NCI-H748 treated with DMSO at 0.1 percent for 48 hours (cell line): ENCODE measurements around the gene CETN2.
"Not testable (repeated sequence)": the region's sequence is repeated elsewhere in the genome, so short reads cannot be mapped to it uniquely, and the experiment has no call there.

Source experiments
- DNase-seq: peaks from one replicate; lab custom pipeline; 2025; lab: John Stamatoyannopoulos, UW

CETN2 gene

DNA sequence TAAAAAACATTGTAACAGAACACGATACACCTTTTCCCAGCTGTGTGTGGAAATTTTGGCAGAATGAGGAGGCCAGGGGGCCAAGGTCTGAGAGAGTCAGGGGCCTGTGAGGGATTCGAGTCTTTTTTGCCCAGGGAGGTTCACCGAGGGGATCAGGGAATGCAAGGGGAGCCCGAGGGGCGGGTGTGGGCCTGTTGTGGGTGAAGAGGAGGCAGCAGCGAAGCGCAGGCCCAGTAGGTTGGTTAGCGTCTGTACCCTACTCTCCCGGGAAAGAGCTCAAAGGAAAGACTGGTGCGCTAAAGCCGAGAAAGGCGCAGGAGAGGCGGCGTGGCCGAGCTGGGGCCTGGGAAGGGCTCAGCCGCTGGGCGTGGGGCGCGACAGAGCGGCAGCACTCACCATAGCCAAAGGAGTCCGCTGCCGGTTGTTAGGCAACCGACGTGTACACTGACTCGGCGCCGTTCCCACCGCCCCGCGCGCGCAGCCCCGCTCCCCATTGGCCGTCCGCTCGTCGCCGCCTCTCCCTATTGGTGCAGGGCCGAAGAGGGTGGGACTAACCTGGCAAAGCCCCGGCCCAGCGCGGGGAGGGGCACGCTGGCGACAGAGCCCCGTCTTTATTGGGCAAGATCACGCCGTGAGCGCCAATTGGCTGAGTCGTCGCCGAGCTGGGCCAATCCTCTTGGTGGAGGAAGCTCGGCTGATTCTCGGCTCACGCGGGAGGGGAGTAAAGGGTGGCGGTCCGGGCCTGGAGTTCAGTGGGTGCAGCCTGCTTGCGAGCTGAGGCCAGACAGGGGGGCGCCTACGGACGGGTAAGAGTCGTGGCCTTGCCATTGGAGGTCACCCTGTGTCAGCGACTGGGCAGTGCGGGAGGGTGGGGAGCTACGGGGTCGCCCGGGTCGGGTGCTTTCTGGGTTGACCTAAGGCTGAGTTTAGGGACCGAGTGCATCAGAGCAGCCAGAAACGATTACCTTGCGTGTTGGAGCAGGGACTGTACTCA, at the start of gene CETN2, which contains the start of gene NSDHL:
CETN2 (minus strand) TSS at position 446 of the 994 bp plus-strand sequence; CDS start at position 399, 47 bp downstream.
NSDHL (plus strand) TSS at position 752 of the 994 bp plus-strand sequence. CDS start 15,262 bp downstream, outside the sequence.
- DNase-seq: peak; percentile 90

DNA sequence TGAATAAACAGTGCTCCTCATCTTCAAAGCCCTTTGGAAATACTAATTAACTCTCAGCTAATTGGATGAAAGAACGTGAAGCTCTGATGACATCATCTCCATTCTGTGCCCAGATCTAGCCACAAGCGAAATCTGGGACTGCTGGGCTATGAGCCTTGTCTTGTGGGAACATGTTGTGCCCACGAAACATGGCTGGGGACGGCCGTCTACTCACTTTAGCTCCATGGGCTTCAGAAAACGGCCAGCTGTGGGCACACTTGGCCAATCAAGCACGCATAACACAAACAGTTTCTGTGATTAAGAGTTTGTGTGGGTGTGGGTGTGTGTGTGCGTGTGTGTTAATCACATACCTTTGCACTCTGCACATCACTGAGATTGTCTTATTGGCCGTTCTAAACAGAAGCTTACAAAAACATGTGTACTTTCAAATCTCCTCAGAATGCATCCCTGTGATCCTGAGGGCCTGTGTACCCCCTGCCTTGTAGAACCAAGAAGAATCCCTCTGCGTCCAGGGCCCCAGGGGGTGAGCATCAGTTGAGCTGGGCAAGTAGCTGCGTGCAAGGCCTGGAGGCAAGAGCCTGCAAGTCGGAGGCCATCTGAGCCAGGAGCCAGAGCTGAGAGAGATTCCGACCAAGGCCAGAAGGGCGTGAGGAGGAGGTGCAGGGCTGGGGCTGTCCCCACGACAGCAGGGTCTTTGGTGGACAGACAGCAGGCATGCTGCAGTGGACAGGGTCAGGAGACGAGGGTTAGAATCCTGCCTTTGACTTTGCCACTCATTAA, 48.6 kb upstream of the CETN2 start:
- DNase-seq: no peak

DNA sequence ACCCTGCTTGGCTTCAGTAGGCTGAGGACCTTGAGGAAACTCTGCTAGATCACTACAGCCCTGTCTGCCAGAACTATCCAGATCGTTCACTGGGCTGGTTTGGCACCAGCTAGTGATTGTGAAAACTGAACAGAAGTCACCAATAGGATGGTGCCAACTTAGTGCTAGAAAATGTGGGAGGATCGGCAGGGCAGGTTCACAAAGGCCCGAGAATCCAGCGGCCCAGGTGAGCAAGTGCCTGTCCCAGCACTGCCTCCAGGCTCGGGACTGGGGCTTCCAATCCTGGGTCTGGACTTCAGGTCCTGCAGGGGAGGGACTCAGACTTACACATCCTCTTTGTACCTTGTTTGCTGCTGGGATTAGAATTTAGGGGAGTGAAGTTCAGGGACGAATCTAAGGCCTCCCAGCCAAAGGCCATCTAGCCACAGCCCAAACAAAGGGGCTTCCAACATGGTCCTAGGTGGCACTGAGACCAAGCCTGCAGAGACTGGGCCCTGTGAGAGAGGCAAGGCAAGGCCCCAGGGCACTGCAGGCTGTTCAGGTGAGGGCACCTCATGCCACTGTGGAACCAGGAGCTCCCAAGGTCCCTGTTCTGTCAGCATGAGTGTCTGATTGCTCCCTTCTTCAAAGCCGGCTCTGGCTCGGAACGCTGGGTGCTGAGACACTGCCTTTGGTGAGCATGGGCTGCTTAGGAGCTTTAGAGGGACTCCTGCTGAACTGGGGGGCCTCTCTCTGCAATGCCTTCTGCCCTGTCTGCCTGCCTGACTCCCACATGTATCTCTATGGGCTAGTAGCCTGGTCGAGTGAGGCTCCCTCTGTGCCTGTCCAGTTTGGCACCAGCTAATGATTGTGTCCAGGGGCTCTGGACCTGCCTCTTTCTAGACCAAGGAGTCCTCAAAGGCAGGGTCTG, 46.6 kb upstream of the CETN2 start:
- DNase-seq: no peak

DNA sequence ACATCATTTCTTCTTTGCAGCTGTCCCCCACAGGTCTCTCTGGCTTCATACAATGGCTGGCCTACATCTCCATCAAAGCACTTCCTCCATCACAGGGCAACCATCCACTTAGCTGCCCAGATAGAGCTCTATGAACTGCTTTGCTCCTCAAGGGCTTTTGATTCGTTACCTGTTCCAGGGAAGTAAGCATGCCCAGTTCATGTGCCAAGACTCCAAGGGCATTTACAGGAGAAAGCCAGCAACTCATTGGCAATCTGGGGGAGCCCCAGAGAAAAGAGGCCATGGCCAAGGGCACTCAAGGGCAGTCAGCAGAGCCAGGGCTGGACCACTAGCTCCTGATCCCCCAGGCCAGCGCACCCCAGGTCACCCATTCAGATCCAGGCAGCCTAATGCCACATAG, 42.8 kb upstream of the CETN2 start:
- no peak for DNase-seq

DNA sequence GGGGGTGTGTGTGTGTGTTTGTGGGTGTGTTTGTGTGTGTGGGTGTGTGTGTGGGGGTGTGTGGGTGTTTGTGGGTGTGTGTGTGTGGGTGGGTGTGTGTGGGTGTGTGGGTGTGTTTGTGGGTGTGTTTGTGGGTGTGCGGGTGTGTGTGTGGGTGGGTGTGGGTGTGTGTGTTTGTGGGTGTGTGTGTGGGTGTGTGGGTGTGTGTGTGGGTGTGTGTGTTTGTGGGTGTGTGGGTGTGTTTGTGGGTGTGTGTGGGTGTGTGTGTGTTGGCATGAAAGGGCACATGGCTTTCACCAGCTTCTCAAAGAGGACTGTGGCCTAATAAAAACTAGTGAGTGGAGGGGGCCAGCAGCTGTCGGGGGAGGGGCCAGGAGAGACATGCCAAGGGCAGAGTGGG, 42.0 kb upstream of the CETN2 start:
- DNase-seq: no peak

DNA sequence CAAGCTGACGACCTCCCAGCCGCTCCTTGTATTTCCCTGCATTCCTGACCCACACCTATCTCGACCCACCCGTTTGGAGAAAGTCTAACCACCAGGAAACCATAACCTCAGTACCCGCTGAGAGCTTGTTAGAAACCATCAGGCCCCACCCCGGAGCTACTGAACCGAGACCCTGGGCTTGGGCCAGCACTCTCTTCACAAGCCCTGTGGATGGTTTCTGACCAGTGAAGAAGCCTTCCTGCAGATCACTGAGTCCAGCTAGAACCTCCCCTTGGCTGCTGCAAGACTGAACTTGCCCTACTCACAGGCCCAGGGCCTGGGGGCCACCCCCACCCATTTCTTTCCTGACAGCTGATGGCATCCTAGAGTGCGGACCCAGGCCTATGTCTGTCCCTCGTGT, 40.7 kb upstream of the CETN2 start:
- DNase-seq: no peak

DNA sequence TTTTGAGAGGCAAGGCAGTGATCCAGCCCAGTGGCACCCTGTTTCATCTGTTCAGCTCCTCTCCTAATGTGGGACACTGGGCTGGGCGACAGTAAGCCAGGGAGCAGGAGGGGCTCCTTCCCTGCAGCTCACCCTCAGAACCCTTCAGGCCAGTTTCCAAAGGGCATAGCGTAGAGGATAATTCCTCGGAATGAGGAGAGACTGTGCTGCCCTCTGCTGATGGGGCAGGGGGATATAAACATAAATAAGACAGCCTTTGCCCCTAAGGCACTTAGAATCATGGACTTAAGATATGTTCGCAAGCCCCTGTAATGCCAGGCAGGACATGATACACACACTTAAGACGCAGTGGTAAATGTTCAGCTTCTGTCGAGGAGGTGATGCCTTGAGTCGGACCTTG, 39.4 kb upstream of the CETN2 start:
- no peak for DNase-seq

DNA sequence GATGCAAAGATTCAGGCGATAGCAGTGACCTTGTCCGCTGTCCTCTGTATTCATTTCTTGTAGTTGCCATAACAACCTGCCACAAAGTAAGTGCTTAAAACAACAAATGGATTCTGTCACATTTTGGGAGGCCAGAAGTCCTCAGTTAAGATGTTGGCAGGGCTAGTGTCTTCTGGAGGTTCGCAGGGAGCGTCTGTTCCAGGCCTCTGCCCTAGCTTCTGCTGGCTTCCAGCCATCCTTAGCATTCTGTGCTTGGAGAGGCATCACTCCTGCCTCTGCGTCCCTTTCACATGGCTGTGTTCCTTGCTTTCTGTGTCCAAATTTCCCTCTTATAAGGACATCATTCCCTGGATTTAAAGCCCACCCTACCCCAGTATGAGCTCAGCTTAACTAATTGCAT, 35.8 kb upstream of the CETN2 start:
- no peak for DNase-seq

DNA sequence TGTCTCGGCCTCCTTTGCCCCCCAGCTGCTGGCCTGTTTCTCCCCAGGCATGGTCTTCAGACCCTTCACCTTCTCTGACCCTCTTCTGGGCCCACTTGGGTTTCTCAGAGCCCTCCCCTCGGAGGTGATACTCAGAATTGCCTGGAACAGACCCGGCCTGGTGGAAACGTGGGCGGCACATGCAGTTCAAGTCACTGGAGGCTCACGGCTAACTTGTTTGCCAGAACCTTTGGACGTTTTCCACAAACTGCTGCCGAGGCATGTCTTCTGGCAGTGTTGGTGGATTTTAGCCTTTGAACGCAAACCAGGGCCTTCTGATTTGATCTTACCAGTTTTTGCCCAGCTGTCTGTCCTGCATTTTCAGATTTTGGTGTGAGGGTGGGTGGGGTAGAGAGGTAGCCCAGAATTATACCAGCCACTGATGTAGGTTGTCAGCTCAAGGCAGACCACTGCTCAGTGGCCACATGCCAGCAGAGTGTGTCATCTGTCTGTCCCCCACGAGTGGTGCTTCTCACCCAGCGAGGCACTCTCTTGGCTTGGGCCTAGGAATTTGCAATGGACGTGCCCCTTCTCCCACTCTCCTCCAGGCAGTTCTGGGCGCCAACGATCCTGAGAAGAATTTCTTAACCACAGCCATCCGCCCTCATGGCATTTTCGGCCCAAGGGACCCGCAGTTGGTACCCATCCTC, 34.8 kb upstream of the CETN2 start:
- DNase-seq: no peak

DNA sequence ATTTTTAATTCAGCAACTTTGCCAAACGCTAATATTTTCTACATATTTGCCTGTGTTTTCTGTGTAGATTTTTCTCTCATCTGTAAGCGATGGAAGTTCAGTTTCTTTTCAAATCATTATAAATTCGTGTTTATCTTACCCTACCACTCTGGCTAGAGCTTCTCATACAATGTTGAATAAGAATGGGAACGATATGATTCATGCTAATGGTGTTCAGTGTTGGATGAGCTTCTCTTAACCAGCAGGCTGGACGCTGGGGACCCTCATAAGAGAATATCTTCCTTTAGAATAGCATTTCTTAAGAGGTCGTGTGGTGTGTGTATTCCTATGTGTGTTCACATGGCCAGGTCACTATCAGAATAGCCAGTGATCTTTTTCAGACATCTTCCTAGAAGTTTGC, 31.3 kb upstream of the CETN2 start:
- DNase-seq: no peak

DNA sequence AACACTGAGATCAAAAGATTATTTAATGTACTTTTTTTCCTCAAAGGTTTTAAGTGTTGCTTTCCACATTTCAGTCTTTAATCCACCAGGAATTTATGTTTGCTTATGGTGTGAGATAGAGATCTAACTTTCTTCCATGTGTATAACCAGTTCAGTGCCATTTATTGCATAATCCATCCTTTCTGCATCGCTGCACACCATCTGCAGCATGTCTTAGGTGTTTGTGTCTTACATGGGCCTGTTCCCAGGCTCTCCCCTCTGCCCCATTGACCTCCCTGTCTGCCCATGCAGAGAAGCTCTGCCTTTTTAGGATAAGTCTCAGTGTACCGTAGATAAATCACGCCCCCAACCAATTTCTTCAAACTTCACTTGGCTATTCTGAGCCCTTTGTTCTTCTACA, 30.6 kb upstream of the CETN2 start:
- DNase-seq: no peak

DNA sequence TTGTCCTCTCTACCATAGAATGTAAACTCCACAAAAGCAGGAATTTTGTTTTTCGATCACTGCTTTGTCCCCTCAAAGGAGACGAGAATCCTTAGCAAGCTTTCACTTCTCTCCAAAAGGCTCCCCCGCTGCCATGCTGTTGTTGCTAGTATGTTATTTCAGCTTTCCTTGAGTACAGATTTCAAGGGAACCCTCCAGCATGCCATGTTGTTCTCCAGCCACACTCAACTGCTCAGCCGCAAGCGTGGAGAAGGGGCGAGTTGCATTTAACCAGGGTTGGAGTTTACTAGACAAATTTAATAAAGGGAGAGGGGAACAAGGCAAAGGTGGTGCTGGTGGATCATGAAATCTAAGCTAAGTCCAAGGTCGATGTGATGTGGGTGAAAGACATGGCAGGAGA, 23.4 kb upstream of the CETN2 start:
- no peak for DNase-seq

DNA sequence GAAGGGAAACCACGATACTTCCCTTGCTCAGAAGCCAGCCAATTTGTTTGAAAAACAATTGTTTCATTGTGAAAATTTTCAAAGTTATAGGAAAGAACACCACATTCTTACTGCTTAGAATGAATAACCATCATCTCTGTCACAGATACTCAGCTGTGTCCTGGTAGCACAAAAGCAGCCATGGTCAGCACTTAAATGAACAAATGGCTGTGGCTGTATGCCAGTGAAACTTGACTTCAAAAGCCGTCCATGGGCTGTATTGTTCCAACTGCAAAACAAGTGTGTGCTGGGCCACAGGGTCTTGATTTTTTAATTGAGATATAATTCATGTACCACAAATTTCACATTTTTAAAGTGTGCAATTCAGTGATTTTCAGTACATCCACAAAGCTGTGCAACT, 19.9 kb upstream of the CETN2 start:
- no peak for DNase-seq

DNA sequence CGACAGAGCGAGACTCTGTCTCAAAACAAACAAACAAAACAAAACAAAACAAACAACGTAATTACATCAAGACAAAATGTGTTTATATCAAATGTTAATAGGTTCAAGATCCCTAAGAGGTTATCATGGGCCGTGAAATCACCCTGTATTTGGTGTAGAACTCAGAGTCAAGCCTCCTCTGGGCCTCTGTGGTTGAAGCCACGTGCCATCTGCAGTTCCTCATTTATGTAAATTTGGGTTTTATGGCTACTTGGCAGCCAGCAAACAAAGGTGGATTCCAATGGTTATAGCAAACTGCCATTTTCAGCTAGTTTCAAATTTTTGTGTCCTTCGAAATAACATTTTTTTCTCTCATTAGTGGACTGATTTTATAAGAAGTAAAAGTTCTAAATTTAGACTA, 16.7 kb upstream of the CETN2 start:
- DNase-seq: no peak

DNA sequence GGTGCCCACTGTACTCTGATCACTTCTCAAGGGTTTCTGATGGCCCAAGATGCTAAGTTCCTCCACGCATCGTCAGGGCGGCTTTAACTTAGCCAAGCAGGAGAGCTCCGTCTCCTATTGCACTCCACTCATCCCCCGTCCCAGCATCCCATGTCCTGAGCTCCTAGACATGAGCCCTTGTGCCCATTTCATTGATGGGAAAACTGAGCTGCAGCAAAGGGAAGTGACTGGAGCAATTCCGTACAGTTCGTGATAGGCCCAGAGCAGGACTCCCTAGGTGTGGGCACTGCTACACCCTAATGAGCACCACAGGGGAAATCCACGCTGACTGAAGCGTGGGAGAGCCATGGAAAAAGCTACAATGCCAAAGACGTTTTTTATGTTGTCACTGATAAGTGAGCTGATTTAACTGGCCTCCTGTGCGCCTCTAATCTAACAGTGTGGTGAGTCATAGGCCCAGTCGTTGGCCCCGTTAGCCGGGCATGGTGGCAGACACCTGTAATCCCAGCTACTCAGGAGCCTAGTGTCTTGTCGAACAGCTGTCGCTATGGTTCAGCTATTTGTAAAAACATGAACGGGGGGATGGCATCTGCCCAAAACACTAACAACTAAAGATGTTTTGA, 15.2 kb upstream of the CETN2 start:
- DNase-seq: no peak

DNA sequence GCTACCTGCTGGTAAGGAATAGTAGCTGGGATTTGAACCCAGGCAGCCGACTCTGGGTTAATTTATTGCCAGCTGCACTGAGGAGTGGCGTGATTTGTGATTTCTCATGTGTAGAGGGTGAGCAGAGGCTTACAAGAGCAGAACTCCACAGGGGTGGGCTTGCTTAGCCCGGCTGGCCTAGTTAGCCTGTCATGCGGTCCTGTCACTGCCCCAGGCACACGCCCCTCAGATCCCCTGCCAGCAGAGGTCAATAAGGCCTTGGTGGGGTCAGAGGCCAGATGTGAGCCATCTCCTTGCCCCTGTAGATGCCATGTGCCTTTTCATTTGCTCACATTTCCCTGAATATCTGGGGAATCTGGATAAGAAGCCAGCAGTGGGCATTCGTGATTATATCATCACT, 13.7 kb upstream of the CETN2 start:
- no peak for DNase-seq

DNA sequence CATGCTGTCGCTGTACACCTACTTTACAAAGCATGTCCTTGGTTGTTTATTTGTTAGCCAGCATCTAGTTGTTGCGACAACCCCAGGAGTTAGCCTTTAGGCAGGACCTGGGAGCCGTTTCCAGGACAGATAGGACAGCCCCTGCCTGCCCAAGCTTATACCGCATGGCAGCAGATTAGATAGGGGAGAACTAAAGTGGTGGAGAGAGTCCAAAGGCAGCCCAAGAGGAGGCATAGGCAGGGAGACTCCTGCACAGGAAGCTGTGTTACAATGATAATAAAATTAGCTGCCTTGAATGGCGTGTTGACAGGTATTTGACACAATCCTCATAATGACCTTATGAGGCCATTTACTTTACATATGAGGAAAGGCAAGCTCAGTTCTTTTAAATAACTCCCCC, 13.3 kb upstream of the CETN2 start:
- DNase-seq: no peak

DNA sequence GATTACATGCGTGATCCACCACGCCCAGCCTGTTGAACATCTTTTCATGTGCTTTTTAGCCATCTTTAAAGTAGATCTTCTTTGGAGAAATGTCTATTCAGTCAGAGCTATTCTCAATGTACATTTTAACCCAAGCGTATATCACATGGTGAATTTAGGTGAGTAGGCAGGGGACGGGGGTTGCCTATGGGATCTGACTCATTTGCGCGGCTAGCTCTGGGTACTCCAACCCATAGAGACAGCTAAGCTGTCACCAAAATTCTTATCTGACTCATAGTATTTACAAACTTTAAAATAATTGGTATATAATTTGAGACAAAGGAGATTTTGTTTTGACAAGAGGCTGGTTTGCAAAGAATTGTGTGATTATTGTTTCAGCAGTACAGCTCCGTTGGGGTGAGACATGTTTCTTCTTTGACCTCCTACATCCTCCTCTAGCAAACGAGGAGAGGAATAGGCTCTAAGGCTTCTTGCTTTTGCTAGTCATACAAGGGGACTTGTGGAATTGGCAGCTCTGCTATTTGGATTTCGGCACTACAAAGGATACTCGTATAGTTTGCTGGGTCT, 12.3 kb upstream of the CETN2 start:
- DNase-seq: no peak

DNA sequence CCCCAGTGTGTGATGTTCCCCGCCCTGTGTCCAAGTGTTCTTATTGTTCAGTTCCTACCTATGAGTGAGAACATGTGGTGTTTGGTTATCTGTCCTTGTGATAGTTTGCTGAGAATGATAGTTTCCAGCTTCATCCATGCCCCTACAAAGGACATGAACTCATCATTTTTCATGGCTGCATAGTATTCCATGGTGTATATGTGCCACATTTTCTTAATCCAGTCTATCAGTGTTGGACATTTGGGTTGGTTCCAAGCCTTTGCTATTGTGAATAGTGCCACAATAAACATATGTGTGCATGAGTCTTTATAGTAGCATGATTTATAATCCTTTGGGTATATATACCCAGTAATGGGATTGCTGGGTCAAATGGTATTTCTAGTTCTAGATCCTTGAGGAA, 4.9 kb upstream of the CETN2 start:
- not testable (repeated sequence) for DNase-seq

DNA sequence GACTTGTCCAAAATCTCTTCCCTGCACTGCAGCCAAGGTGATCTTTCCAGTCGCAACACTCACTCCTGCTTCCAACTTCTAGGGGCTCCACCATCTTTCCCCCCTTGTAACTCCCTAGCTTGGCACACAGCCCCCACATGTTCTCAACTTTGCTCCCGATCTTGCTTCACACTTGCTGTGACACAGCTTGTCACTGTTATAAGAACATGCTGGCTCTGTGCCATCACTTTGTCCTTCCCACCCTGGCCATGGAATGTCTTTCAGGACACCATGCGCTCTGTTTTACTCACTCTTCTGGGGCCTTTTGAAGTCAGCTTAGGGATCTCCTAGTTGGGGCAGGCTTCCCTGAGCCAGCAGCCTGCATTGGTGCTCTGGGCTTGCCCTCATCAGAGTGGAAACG, 2.8 kb upstream of the CETN2 start:
- no peak for DNase-seq

DNA sequence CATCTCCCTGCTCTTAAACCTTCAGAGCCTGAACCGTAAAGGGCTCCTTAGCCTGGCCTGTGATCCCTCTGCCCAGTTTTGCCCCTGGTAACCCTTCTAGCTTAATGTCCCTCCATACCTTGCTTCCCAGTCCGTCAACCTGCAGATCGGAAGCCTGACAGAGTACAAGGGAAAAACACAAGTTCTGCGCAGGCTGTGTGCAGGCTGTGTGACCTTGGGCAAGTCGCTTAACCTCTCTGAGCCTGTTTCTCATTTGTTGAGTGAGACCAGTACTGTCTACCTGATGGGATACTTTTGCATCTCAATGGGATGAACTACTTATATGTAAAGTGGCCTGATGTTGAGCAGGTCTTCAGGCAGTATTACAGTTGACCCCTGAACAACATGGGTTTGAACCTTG, 2.0 kb upstream of the CETN2 start:
- no peak for DNase-seq
